ENCODE measurements around the gene RPS6KL1.

The RPS6KL1 gene

GRCh38 chr14:74929242-74929641 lies 6.2 kb upstream of the RPS6KL1 start:
- no peak for DNase-seq
- Histone ChIP-seq H3K9me3 (ENCODE audit: severe bottlenecking) (no peaks in the 10 kb centered on the region), H3K4me3 (ENCODE audit: low read depth, low read length) (no peak overlapping the region), H3K36me3 (no peaks in the 10 kb centered on the region), H3K27ac (no peak overlapping the region), H3K27me3 (ENCODE audit: insufficient read depth, low read depth, severe bottlenecking) (no peaks in the 10 kb centered on the region)
- TF ChIP-seq CTCF (IDR thresholded peaks at IDR 0.05; ENCODE audit: low read depth, low read length) = no peak

- no peak overlapping the region for H3K4me3 ChIP-seq (ENCODE audit: low read depth, low read length)
- TF ChIP-seq CTCF (IDR thresholded peaks at IDR 0.05; ENCODE audit: low read depth, low read length) = no peak
- H3K36me3 ChIP-seq = peaks cover 3% of the 10 kb centered on the region; the same call in 1 of the 2 replicates
- H3K27ac ChIP-seq = no peak overlapping the region
- H3K9me3 ChIP-seq (ENCODE audit: severe bottlenecking) = no peaks in the 10 kb centered on the region
- no peak for DNase-seq
- no peaks in the 10 kb centered on the region for H3K27me3 ChIP-seq (ENCODE audit: insufficient read depth, low read depth, severe bottlenecking)
Observed at GRCh38 chr14:74927225-74927624, 4.2 kb upstream of the RPS6KL1 start.

GRCh38 chr14:74924061-74924460 lies 1.0 kb upstream of the RPS6KL1 start:
- TF ChIP-seq CTCF (IDR thresholded peaks at IDR 0.05; ENCODE audit: low read depth, low read length) = no peak
- Histone ChIP-seq H3K36me3 (peaks cover 16% of the 10 kb centered on the region), H3K27me3 (ENCODE audit: insufficient read depth, low read depth, severe bottlenecking) (no peaks in the 10 kb centered on the region), H3K9me3 (ENCODE audit: severe bottlenecking) (no peaks in the 10 kb centered on the region), H3K4me3 (ENCODE audit: low read depth, low read length) (no peak overlapping the region), H3K27ac (no peak overlapping the region)
- DNase-seq = no peak

GRCh38 chr14:74921987-74922751 lies 891 bp downstream of the RPS6KL1 start:
- Histone ChIP-seq H3K27me3 (ENCODE audit: insufficient read depth, low read depth, severe bottlenecking) (no peaks in the 10 kb centered on the region), H3K4me3 (ENCODE audit: low read depth, low read length) (peak overlapping the region; percentile 87), H3K9me3 (ENCODE audit: severe bottlenecking) (no peaks in the 10 kb centered on the region), H3K27ac (peak overlapping the region; percentile 76), H3K36me3 (peaks cover 25% of the 10 kb centered on the region)
- DNase-seq = no peak
- no peak for TF ChIP-seq CTCF (IDR thresholded peaks at IDR 0.05; ENCODE audit: low read depth, low read length)

GRCh38 chr14:74921053-74921620 lies 1.9 kb downstream of the RPS6KL1 start:
- Histone ChIP-seq H3K4me3 (ENCODE audit: low read depth, low read length) (no peak overlapping the region), H3K27me3 (ENCODE audit: insufficient read depth, low read depth, severe bottlenecking) (no peaks in the 10 kb centered on the region), H3K9me3 (ENCODE audit: severe bottlenecking) (no peaks in the 10 kb centered on the region), H3K27ac (no peak overlapping the region), H3K36me3 (peaks cover 28% of the 10 kb centered on the region)
- DNase-seq = no peak
- no peak for TF ChIP-seq CTCF (IDR thresholded peaks at IDR 0.05; ENCODE audit: low read depth, low read length)
